SK-N-SH treated with all-trans-retinoic acid at 6 μM for 48 hours (cell line): ENCODE measurements around the gene FAM240B.

ENCODE experiments used
- ATAC-seq: fragments of 200-7000 bp; cut with Tn5 transposase; 3 replicates; pipeline ENCODE4 v1.9.1; 2020; ENCODE audit warnings: mild to moderate bottlenecking, moderate library complexity
- ARNTL ChIP-seq: fragments of 450-650 bp; formaldehyde crosslinking; IDR thresholded peaks from 2 replicates; pipeline ENCODE4 v1.5.0; 2020; ENCODE audit warnings: low read depth, mild to moderate bottlenecking, moderate library complexity, borderline replicate concordance
- CSDC2 ChIP-seq: fragments of 250-450 bp; sonication (Bioruptor Pico); IDR thresholded peaks from 2 replicates; pipeline ENCODE4 v1.5.0; 2020; ENCODE audit warnings: mild to moderate bottlenecking, moderate library complexity
- ESRRG ChIP-seq: fragments of 250-450 bp; sonication (Bioruptor Pico); IDR thresholded peaks from 2 replicates; pipeline ENCODE4 v1.6.1; 2021; ENCODE audit warnings: mild to moderate bottlenecking
- ISL1 ChIP-seq: fragments of 250-450 bp; sonication (Bioruptor Pico); IDR thresholded peaks from 2 replicates; pipeline ENCODE4 v2.1.2; 2022; ENCODE audit warnings: mild to moderate bottlenecking, moderate library complexity
- OSR1 ChIP-seq: fragments of 250-450 bp; sonication (Bioruptor Pico); IDR thresholded peaks from 2 replicates; pipeline ENCODE4 v1.8.0; 2022; ENCODE audit warnings: moderate library complexity, mild to moderate bottlenecking, inconsistent platforms
- PPARA ChIP-seq: fragments of 250-450 bp; sonication (Bioruptor Pico); IDR thresholded peaks from 2 replicates; pipeline ENCODE4 v1.5.0; 2020; ENCODE audit warnings: mild to moderate bottlenecking, borderline replicate concordance
- RARB ChIP-seq: fragments of 250-450 bp; sonication (Bioruptor Pico); IDR thresholded peaks from 2 replicates; pipeline ENCODE4 v1.8.0; 2021; ENCODE audit warnings: mild to moderate bottlenecking, moderate library complexity
- SNAI2 ChIP-seq: fragments of 250-450 bp; sonication (Bioruptor Pico); IDR thresholded peaks from 2 replicates; pipeline ENCODE4 v1.5.0; 2020; ENCODE audit warnings: mild to moderate bottlenecking, moderate library complexity
- TCF4 ChIP-seq: fragments of 250-450 bp; sonication (Bioruptor Pico); IDR thresholded peaks from 2 replicates; pipeline ENCODE4 v1.8.0; 2021; ENCODE audit warnings: mild to moderate bottlenecking, moderate library complexity, borderline replicate concordance
- TOX ChIP-seq: fragments of 250-450 bp; sonication (Bioruptor Pico); IDR thresholded peaks from 2 replicates; pipeline ENCODE4 v1.8.0; 2021; ENCODE audit warnings: mild to moderate bottlenecking, moderate library complexity, borderline replicate concordance
- ZC3H10 ChIP-seq: fragments of 250-450 bp; sonication (Bioruptor Pico); IDR thresholded peaks from 2 replicates; pipeline ENCODE4 v1.5.1; 2021; ENCODE audit warnings: mild to moderate bottlenecking, moderate library complexity
- ZFP3 ChIP-seq: fragments of 250-450 bp; sonication (Bioruptor Pico); IDR thresholded peaks from 2 replicates; pipeline ENCODE4 v1.5.0; 2020; ENCODE audit warnings: mild to moderate bottlenecking, moderate library complexity
- ZFP30 ChIP-seq: fragments of 450-650 bp; formaldehyde crosslinking; IDR thresholded peaks from 2 replicates; pipeline ENCODE4 v1.5.0; 2022; ENCODE audit warnings: mild to moderate bottlenecking, moderate library complexity
- ZNF565 ChIP-seq: fragments of 450-650 bp; formaldehyde crosslinking; conservative IDR thresholded peaks from 2 replicates; pipeline ENCODE4 v1.5.0; 2020; ENCODE audit warnings: low read depth, mild to moderate bottlenecking, moderate library complexity
- ZNF70 ChIP-seq: fragments of 450-650 bp; formaldehyde crosslinking; IDR thresholded peaks from 2 replicates; pipeline ENCODE4 v1.5.0; 2020; ENCODE audit warnings: mild to moderate bottlenecking, moderate library complexity
- ZNF8 ChIP-seq: fragments of 450-650 bp; formaldehyde crosslinking; IDR thresholded peaks from 2 replicates; pipeline ENCODE4 v1.5.0; 2020; ENCODE audit warnings: mild to moderate bottlenecking, moderate library complexity
- TF ChIP-seq, protein P1 (sequence below): fragments of 250-450 bp; sonication (Bioruptor Pico); IDR thresholded peaks from 2 replicates; pipeline ENCODE4 v1.5.1; 2021; ENCODE audit warnings: mild to moderate bottlenecking, moderate library complexity
- TF ChIP-seq, protein P2 (sequence below): fragments of 250-450 bp; sonication (Bioruptor Pico); IDR thresholded peaks from 2 replicates; pipeline ENCODE4 v1.8.0; 2020; ENCODE audit warnings: mild to moderate bottlenecking, moderate library complexity, borderline replicate concordance
- TF ChIP-seq, protein P3 (sequence below): fragments of 250-450 bp; sonication (Bioruptor Pico); IDR thresholded peaks from 2 replicates; pipeline ENCODE4 v1.8.0; 2021; ENCODE audit warnings: low read depth, mild to moderate bottlenecking, moderate library complexity, borderline replicate concordance
- TF ChIP-seq, protein P4 (sequence below): fragments of 250-450 bp; sonication (Bioruptor Pico); IDR thresholded peaks from 2 replicates; pipeline ENCODE4 v1.5.1; 2020; ENCODE audit warnings: low read depth, mild to moderate bottlenecking, moderate library complexity
- TF ChIP-seq, protein P5 (sequence below): fragments of 250-450 bp; sonication (Bioruptor Pico); IDR thresholded peaks from 2 replicates; pipeline ENCODE4 v1.5.0; 2020; ENCODE audit warnings: mild to moderate bottlenecking, moderate library complexity

The FAM240B gene

DNA sequence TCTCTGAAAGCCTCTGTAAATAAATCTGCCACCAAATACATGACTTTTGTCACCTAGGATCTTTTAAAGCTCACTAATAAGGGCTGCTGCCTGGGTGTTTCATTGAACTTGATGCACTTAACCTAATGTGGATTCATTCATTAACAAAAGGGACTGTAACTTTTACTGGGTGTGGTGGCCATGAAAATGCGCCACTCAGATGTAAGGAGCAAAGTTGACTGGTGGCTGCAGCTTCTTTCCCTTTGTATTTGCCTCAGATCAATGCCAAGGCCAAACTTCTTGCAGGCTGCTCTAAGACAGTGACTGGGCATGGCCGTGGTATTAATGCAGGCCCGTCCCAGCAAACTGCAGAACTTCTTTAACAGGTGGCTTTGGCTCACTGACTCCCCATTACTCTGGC lies 22.9 kb downstream of the FAM240B start:
- no peak for ATAC-seq

DNA sequence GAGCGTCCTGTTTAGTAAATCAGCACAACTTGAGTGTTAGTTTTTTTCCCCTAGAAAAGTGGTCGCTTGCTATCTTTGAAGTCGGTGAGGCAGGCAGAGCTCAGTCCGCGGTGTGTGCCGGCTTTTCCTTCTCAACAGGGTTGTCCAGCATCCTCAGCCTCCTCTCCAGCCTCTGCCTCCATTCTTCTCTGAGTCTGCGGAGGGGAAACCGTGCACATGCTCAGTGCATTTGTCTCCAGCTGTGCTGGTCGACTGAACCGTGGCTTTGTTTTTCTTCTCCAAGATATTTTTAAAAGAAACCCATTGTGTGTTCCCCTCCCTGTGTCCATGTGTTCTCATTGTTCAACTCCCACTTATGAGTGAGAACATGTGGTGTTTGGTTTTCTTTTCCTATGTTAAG lies 25.3 kb downstream of the FAM240B start:
- no peak for ATAC-seq
- TF ChIP-seq, protein P1, sequence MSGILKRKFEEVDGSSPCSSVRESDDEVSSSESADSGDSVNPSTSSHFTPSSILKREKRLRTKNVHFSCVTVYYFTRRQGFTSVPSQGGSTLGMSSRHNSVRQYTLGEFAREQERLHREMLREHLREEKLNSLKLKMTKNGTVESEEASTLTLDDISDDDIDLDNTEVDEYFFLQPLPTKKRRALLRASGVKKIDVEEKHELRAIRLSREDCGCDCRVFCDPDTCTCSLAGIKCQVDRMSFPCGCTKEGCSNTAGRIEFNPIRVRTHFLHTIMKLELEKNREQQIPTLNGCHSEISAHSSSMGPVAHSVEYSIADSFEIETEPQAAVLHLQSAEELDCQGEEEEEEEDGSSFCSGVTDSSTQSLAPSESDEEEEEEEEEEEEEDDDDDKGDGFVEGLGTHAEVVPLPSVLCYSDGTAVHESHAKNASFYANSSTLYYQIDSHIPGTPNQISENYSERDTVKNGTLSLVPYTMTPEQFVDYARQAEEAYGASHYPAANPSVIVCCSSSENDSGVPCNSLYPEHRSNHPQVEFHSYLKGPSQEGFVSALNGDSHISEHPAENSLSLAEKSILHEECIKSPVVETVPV (CRISPR knock-in tag), result no peak
- TF ChIP-seq ZNF565 (CRISPR knock-in tag) (no peak), TCF4 (CRISPR knock-in tag) (no peak), SNAI2 (CRISPR knock-in tag) (no peak), PPARA (no peak), ZFP30 (CRISPR knock-in tag) (no peak), ISL1 (CRISPR knock-in tag) (no peak), CSDC2 (CRISPR knock-in tag) (no peak), ZFP3 (CRISPR knock-in tag) (no peak), TOX (CRISPR knock-in tag) (no peak), ZC3H10 (CRISPR knock-in tag) (no peak)
- TF ChIP-seq, protein P2, sequence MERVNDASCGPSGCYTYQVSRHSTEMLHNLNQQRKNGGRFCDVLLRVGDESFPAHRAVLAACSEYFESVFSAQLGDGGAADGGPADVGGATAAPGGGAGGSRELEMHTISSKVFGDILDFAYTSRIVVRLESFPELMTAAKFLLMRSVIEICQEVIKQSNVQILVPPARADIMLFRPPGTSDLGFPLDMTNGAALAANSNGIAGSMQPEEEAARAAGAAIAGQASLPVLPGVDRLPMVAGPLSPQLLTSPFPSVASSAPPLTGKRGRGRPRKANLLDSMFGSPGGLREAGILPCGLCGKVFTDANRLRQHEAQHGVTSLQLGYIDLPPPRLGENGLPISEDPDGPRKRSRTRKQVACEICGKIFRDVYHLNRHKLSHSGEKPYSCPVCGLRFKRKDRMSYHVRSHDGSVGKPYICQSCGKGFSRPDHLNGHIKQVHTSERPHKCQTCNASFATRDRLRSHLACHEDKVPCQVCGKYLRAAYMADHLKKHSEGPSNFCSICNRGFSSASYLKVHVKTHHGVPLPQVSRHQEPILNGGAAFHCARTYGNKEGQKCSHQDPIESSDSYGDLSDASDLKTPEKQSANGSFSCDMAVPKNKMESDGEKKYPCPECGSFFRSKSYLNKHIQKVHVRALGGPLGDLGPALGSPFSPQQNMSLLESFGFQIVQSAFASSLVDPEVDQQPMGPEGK (CRISPR knock-in tag), result no peak
- TF ChIP-seq, protein P3, sequence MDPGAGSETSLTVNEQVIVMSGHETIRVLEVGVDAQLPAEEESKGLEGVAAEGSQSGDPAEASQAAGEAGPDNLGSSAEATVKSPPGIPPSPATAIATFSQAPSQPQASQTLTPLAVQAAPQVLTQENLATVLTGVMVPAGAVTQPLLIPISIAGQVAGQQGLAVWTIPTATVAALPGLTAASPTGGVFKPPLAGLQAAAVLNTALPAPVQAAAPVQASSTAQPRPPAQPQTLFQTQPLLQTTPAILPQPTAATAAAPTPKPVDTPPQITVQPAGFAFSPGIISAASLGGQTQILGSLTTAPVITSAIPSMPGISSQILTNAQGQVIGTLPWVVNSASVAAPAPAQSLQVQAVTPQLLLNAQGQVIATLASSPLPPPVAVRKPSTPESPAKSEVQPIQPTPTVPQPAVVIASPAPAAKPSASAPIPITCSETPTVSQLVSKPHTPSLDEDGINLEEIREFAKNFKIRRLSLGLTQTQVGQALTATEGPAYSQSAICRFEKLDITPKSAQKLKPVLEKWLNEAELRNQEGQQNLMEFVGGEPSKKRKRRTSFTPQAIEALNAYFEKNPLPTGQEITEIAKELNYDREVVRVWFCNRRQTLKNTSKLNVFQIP (CRISPR knock-in tag), result no peak
- TF ChIP-seq, protein P4, sequence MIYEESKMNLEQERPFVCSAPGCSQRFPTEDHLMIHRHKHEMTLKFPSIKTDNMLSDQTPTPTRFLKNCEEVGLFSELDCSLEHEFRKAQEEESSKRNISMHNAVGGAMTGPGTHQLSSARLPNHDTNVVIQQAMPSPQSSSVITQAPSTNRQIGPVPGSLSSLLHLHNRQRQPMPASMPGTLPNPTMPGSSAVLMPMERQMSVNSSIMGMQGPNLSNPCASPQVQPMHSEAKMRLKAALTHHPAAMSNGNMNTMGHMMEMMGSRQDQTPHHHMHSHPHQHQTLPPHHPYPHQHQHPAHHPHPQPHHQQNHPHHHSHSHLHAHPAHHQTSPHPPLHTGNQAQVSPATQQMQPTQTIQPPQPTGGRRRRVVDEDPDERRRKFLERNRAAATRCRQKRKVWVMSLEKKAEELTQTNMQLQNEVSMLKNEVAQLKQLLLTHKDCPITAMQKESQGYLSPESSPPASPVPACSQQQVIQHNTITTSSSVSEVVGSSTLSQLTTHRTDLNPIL (CRISPR knock-in tag), result no peak

More for the DNA sequence above, 22.9 kb downstream of the FAM240B start:
- TF ChIP-seq ESRRG (CRISPR knock-in tag) (no peak), ZNF565 (CRISPR knock-in tag) (no peak), ZNF8 (no peak), TCF4 (CRISPR knock-in tag) (no peak), ZFP3 (CRISPR knock-in tag) (no peak), ARNTL (CRISPR knock-in tag) (no peak), ZC3H10 (CRISPR knock-in tag) (no peak), SNAI2 (CRISPR knock-in tag) (no peak), ZFP30 (CRISPR knock-in tag) (no peak), PPARA (no peak), ZNF70 (CRISPR knock-in tag) (no peak), OSR1 (CRISPR knock-in tag) (no peak), TOX (CRISPR knock-in tag) (no peak), RARB (CRISPR knock-in tag) (no peak), ISL1 (CRISPR knock-in tag) (no peak)
- TF ChIP-seq, protein P5, sequence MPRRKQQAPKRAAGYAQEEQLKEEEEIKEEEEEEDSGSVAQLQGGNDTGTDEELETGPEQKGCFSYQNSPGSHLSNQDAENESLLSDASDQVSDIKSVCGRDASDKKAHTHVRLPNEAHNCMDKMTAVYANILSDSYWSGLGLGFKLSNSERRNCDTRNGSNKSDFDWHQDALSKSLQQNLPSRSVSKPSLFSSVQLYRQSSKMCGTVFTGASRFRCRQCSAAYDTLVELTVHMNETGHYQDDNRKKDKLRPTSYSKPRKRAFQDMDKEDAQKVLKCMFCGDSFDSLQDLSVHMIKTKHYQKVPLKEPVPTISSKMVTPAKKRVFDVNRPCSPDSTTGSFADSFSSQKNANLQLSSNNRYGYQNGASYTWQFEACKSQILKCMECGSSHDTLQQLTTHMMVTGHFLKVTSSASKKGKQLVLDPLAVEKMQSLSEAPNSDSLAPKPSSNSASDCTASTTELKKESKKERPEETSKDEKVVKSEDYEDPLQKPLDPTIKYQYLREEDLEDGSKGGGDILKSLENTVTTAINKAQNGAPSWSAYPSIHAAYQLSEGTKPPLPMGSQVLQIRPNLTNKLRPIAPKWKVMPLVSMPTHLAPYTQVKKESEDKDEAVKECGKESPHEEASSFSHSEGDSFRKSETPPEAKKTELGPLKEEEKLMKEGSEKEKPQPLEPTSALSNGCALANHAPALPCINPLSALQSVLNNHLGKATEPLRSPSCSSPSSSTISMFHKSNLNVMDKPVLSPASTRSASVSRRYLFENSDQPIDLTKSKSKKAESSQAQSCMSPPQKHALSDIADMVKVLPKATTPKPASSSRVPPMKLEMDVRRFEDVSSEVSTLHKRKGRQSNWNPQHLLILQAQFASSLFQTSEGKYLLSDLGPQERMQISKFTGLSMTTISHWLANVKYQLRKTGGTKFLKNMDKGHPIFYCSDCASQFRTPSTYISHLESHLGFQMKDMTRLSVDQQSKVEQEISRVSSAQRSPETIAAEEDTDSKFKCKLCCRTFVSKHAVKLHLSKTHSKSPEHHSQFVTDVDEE (CRISPR knock-in tag), result no peak
- TF ChIP-seq, protein P4 (CRISPR knock-in tag), result no peak
- TF ChIP-seq, protein P1 (CRISPR knock-in tag), result no peak
- TF ChIP-seq, protein P3 (CRISPR knock-in tag), result no peak
